Smooth muscle cell (in vitro differentiated cells): ENCODE data around the gene GOLM1. TPM values are rescaled to one million over a fixed set of nuclear protein-coding genes. Genes with fewer than 3 reads are reported as not detected.

Source experiments
- polyA plus RNA-seq: library from polyadenylated mRNA; unstranded; fragments of >200 nt; fragmentation: Nextera tagmentation; extraction: Ambion mirVana; gene quantifications from 2 replicates; pipeline ENCODE4 v1.2.1, GENCODE V29; 2016
- small RNA-seq: library from RNA; depleted of rRNA; stranded (forward); fragments of <200 nt; gene quantifications from one replicate; pipeline ENCODE3, GENCODE V24; 2014
- total RNA-seq: library from RNA; depleted of rRNA; stranded (reverse); fragments of >200 nt; gene quantifications from 2 replicates; pipeline ENCODE4 v1.2.3, GENCODE V29; 2014

GOLM1 gene
- total and polyA plus RNA-seq, 2 experiments from 2014 or later, result 36.2 to 69.2 TPM

Small RNA genes within 50 kb of the gene (small RNA-seq; reads per million reads assigned to genes)
- gene AL161447.1, result not detected

Other genes with a start within 250 kb of the GOLM1 start
- 26.4 and 39.2 TPM in 2 replicates for gene NAA35, start 158.4 kb downstream of the GOLM1 start, total RNA-seq
- gene NAA35, start 158.4 kb downstream of the GOLM1 start, polyA plus RNA-seq, result 14.9 and 20.1 TPM in 2 replicates
- 0.63 and 1.1 TPM in 2 replicates for gene C9orf153, start 160.1 kb upstream of the GOLM1 start, total RNA-seq
- 0.69 TPM in 1 of 2 replicates, not detected in the other for gene C9orf153, start 160.1 kb upstream of the GOLM1 start, polyA plus RNA-seq
- gene ISCA1, start 183.0 kb upstream of the GOLM1 start, total RNA-seq, result 36.8 and 38.9 TPM in 2 replicates
- 19.8 and 25.3 TPM in 2 replicates for gene ISCA1, start 183.0 kb upstream of the GOLM1 start, polyA plus RNA-seq